ENCODE results near the gene PRKAA2.
"Not testable (repeated sequence)": the region's sequence is repeated elsewhere in the genome, so short reads cannot be mapped to it uniquely, and the experiment has no call there.

The PRKAA2 gene

GRCh38 chr1:56644919-56645676 is at the start of gene PRKAA2:
TSS of gene PRKAA2 (plus strand) at chr1:56645314. CDS start at chr1:56645388, 74 bp downstream.
- no peaks in the 10 kb centered on the region for H3K9me3 ChIP-seq (ENCODE audit: insufficient read depth, low read length, severe bottlenecking)
- no peak within 1 kb of the TSS for H3K27ac ChIP-seq (ENCODE audit: low read length)
- H3K4me1 ChIP-seq (ENCODE audit: insufficient read depth, low read length), result no peaks in the 10 kb centered on the region
- no peak within 1 kb of the TSS for H3K9ac ChIP-seq (ENCODE audit: low read depth, low read length)
- H3K36me3 ChIP-seq (ENCODE audit: insufficient read depth, low read length), result no peaks in the 10 kb centered on the region
- H4K20me1 ChIP-seq (ENCODE audit: insufficient read depth, low read length), result no peaks in the 10 kb centered on the region
- H3K27me3 ChIP-seq (ENCODE audit: insufficient read depth, low read length, poor library complexity), result peaks cover 2% of the 10 kb centered on the region
- DNase-seq, result no peak
- H2AFZ ChIP-seq (ENCODE audit: low read depth, low read length), result no peak within 1 kb of the TSS
- H3K4me3 ChIP-seq (ENCODE audit: low read depth in 1 of 2, low read length in 2 of 2), result no peak within 1 kb of the TSS
- ATAC-seq (ENCODE audit: insufficient read depth, low read depth), result no peak
- H3K79me2 ChIP-seq (ENCODE audit: insufficient read depth, low read length), result no peaks in the 10 kb centered on the region
- TF ChIP-seq, protein P1, sequence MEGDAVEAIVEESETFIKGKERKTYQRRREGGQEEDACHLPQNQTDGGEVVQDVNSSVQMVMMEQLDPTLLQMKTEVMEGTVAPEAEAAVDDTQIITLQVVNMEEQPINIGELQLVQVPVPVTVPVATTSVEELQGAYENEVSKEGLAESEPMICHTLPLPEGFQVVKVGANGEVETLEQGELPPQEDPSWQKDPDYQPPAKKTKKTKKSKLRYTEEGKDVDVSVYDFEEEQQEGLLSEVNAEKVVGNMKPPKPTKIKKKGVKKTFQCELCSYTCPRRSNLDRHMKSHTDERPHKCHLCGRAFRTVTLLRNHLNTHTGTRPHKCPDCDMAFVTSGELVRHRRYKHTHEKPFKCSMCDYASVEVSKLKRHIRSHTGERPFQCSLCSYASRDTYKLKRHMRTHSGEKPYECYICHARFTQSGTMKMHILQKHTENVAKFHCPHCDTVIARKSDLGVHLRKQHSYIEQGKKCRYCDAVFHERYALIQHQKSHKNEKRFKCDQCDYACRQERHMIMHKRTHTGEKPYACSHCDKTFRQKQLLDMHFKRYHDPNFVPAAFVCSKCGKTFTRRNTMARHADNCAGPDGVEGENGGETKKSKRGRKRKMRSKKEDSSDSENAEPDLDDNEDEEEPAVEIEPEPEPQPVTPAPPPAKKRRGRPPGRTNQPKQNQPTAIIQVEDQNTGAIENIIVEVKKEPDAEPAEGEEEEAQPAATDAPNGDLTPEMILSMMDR (IDR thresholded peaks at IDR 0.05; ENCODE audit: borderline replicate concordance, extremely low read depth, low read length, poor library complexity, severe bottlenecking), result no peak
- TF ChIP-seq EZH2 (IDR thresholded peaks at IDR 0.05; ENCODE audit: borderline replicate concordance, low read depth, low read length, severe bottlenecking), result no peak
- H3K4me2 ChIP-seq (ENCODE audit: insufficient read depth, low read length), result no peak within 1 kb of the TSS

- not testable (repeated sequence) for H3K9ac ChIP-seq (ENCODE audit: low read depth, low read length); H3K4me1 ChIP-seq (ENCODE audit: insufficient read depth, low read length); H3K27me3 ChIP-seq (ENCODE audit: insufficient read depth, low read length, poor library complexity); DNase-seq; H3K4me2 ChIP-seq (ENCODE audit: insufficient read depth, low read length); H3K27ac ChIP-seq (ENCODE audit: low read length); H3K4me3 ChIP-seq (ENCODE audit: low read depth in 1 of 2, low read length in 2 of 2); H3K36me3 ChIP-seq (ENCODE audit: insufficient read depth, low read length); H3K79me2 ChIP-seq (ENCODE audit: insufficient read depth, low read length); H3K9me3 ChIP-seq (ENCODE audit: insufficient read depth, low read length, severe bottlenecking); H4K20me1 ChIP-seq (ENCODE audit: insufficient read depth, low read length); ATAC-seq (ENCODE audit: insufficient read depth, low read depth); H2AFZ ChIP-seq (ENCODE audit: low read depth, low read length)
Measured at GRCh38 chr1:56595397-56596191, 49.5 kb upstream of the PRKAA2 start.

GRCh38 chr1:56610097-56610496 is 35.0 kb upstream of the PRKAA2 start:
- not testable (repeated sequence) for H3K4me1 ChIP-seq (ENCODE audit: insufficient read depth, low read length); H3K4me3 ChIP-seq (ENCODE audit: low read depth in 1 of 2, low read length in 2 of 2); H3K9me3 ChIP-seq (ENCODE audit: insufficient read depth, low read length, severe bottlenecking); H4K20me1 ChIP-seq (ENCODE audit: insufficient read depth, low read length); ATAC-seq (ENCODE audit: insufficient read depth, low read depth); H2AFZ ChIP-seq (ENCODE audit: low read depth, low read length); DNase-seq; H3K4me2 ChIP-seq (ENCODE audit: insufficient read depth, low read length); H3K36me3 ChIP-seq (ENCODE audit: insufficient read depth, low read length); H3K79me2 ChIP-seq (ENCODE audit: insufficient read depth, low read length); H3K27ac ChIP-seq (ENCODE audit: low read length); H3K9ac ChIP-seq (ENCODE audit: low read depth, low read length); H3K27me3 ChIP-seq (ENCODE audit: insufficient read depth, low read length, poor library complexity)

DNA sequence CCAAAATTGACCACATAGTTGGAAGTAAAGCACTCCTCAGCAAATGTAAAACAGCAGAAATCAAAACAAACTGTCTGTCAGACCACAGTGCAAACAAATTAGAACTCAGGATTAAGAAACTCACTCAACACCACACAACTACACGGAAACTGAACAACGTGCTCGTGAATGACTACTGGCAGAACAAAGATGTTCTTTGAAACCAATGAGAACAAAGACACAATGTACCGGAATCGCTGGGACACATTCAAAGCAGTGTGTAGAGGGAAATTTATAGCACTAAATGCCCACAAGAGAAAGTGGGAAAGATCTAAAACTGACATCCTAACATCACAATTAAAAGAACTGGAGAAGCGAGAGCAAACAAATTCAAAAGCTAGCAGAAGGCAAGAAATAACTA is 34.3 kb upstream of the PRKAA2 start:
- not testable (repeated sequence) for H3K27me3 ChIP-seq (ENCODE audit: insufficient read depth, low read length, poor library complexity); DNase-seq; H3K79me2 ChIP-seq (ENCODE audit: insufficient read depth, low read length); H3K36me3 ChIP-seq (ENCODE audit: insufficient read depth, low read length); H4K20me1 ChIP-seq (ENCODE audit: insufficient read depth, low read length); H3K9ac ChIP-seq (ENCODE audit: low read depth, low read length); H3K27ac ChIP-seq (ENCODE audit: low read length); H3K4me1 ChIP-seq (ENCODE audit: insufficient read depth, low read length); H2AFZ ChIP-seq (ENCODE audit: low read depth, low read length); H3K4me3 ChIP-seq (ENCODE audit: low read depth in 1 of 2, low read length in 2 of 2); ATAC-seq (ENCODE audit: insufficient read depth, low read depth); H3K9me3 ChIP-seq (ENCODE audit: insufficient read depth, low read length, severe bottlenecking); H3K4me2 ChIP-seq (ENCODE audit: insufficient read depth, low read length)

GRCh38 chr1:56617141-56617540 is 28.0 kb upstream of the PRKAA2 start:
- no peak for ATAC-seq (ENCODE audit: insufficient read depth, low read depth)
- no peak for TF ChIP-seq EZH2 (IDR thresholded peaks at IDR 0.05; ENCODE audit: borderline replicate concordance, low read depth, low read length, severe bottlenecking)
- TF ChIP-seq, protein P1 (IDR thresholded peaks at IDR 0.05; ENCODE audit: borderline replicate concordance, extremely low read depth, low read length, poor library complexity, severe bottlenecking), result no peak

More at GRCh38 chr1:56617141-56617540, 28.0 kb upstream of the PRKAA2 start:
- H2AFZ ChIP-seq (ENCODE audit: low read depth, low read length), result no peak overlapping the region
- H3K9ac ChIP-seq (ENCODE audit: low read depth, low read length), result no peak overlapping the region
- no peaks in the 10 kb centered on the region for H3K79me2 ChIP-seq (ENCODE audit: insufficient read depth, low read length)
- H3K4me3 ChIP-seq (ENCODE audit: low read depth in 1 of 2, low read length in 2 of 2), result no peak overlapping the region
- no peaks in the 10 kb centered on the region for H3K36me3 ChIP-seq (ENCODE audit: insufficient read depth, low read length)
- no peak for DNase-seq
- no peaks in the 10 kb centered on the region for H3K9me3 ChIP-seq (ENCODE audit: insufficient read depth, low read length, severe bottlenecking)
- no peaks in the 10 kb centered on the region for H3K4me1 ChIP-seq (ENCODE audit: insufficient read depth, low read length)
- H4K20me1 ChIP-seq (ENCODE audit: insufficient read depth, low read length), result no peaks in the 10 kb centered on the region
- H3K4me2 ChIP-seq (ENCODE audit: insufficient read depth, low read length), result no peak overlapping the region
- H3K27me3 ChIP-seq (ENCODE audit: insufficient read depth, low read length, poor library complexity), result no peaks in the 10 kb centered on the region
- no peak overlapping the region for H3K27ac ChIP-seq (ENCODE audit: low read length)
